ENCODE results near the gene HFE. TPM values are rescaled to one million over a fixed set of nuclear protein-coding genes. Genes with fewer than 3 reads are reported as not detected.

Gene HFE
- total and polyA plus RNA-seq, 2 of the 13 experiments (the other 11 are each of a cell fraction or from before 2014, with no cell fraction given) = 3.7 to 6.3 TPM

GRCh38 chr6:26121141-26122004 is 34.1 kb downstream of the HFE start (continued):
- TF ChIP-seq THRA (CRISPR knock-in tag; IDR thresholded peaks at IDR 0.05; ENCODE audit: borderline replicate concordance) = 0 out of 2 replicates have a peak, but pooled peaks have one; percentile 11
- TF ChIP-seq FOXP4 (CRISPR knock-in tag; IDR thresholded peaks at IDR 0.05) = peak; percentile 81
- peak; percentile 25; the same call in 1 of the 2 replicates for TF ChIP-seq MAFF (IDR thresholded peaks at IDR 0.05; ENCODE audit: low read depth, low read length)
- no peak for TF ChIP-seq SOX13 (IDR thresholded peaks at IDR 0.05)
- TF ChIP-seq SOX13 (CRISPR knock-in tag; conservative IDR thresholded peaks at IDR 0.05 in 1 of 2, IDR thresholded peaks at IDR 0.05 in 1 of 2) = peak in 1 of 2 experiments; percentile 29; a peak in 2 of 4 replicates
- peak; percentile 61; the same call in 1 of the 2 replicates for TF ChIP-seq ETV5 (CRISPR knock-in tag; IDR thresholded peaks at IDR 0.05; ENCODE audit: borderline replicate concordance)
- TF ChIP-seq RAD21 (CRISPR knock-in tag; IDR thresholded peaks at IDR 0.05) = no peak
- peak; percentile 45; the same call in 1 of the 2 replicates for TF ChIP-seq ZNF335 (CRISPR knock-in tag; IDR thresholded peaks at IDR 0.05)
- 0 out of 2 replicates have a peak, but pooled peaks have one; percentile 14 for TF ChIP-seq ZNF629 (CRISPR knock-in tag; conservative IDR thresholded peaks at IDR 0.05)
- TF ChIP-seq HMGA1 (CRISPR knock-in tag; conservative IDR thresholded peaks at IDR 0.05) = no peak
- no peak for TF ChIP-seq HMGXB4 (CRISPR knock-in tag; IDR thresholded peaks at IDR 0.05; ENCODE audit: borderline replicate concordance in 1 of 2, low read depth in 1 of 2)
- no peak for TF ChIP-seq ZNF557 (CRISPR knock-in tag; IDR thresholded peaks at IDR 0.05)
- TF ChIP-seq BATF2 (CRISPR knock-in tag; IDR thresholded peaks at IDR 0.05) = no peak
- TF ChIP-seq ZKSCAN5 (CRISPR knock-in tag; IDR thresholded peaks at IDR 0.05) = no peak
- TF ChIP-seq SP1 (IDR thresholded peaks at IDR 0.05) = no peak
- no peak for TF ChIP-seq SP1 (CRISPR knock-in tag; IDR thresholded peaks at IDR 0.05)
- TF ChIP-seq ERF (CRISPR knock-in tag; IDR thresholded peaks at IDR 0.05) = peak; percentile 13; the same call in 1 of the 2 replicates
- TF ChIP-seq PBX3 (CRISPR knock-in tag; IDR thresholded peaks at IDR 0.05; ENCODE audit: borderline replicate concordance) = no peak
